GM19452 (cell line): Measurements from ENCODE around the gene SCAPER.
A peak's percentile ranks its signal among the peaks of the same experiment; 100 is the strongest.
"Not testable (repeated sequence)": the region's sequence is repeated elsewhere in the genome, so short reads cannot be mapped to it uniquely, and the experiment has no call there.

Source experiments
- ATAC-seq: cut with Tn5 transposase; IDR thresholded peaks from one replicate; pipeline ENCODE4 v1.9.1; 2021; ENCODE audit not compliant: unreplicated experiment

Gene SCAPER

DNA sequence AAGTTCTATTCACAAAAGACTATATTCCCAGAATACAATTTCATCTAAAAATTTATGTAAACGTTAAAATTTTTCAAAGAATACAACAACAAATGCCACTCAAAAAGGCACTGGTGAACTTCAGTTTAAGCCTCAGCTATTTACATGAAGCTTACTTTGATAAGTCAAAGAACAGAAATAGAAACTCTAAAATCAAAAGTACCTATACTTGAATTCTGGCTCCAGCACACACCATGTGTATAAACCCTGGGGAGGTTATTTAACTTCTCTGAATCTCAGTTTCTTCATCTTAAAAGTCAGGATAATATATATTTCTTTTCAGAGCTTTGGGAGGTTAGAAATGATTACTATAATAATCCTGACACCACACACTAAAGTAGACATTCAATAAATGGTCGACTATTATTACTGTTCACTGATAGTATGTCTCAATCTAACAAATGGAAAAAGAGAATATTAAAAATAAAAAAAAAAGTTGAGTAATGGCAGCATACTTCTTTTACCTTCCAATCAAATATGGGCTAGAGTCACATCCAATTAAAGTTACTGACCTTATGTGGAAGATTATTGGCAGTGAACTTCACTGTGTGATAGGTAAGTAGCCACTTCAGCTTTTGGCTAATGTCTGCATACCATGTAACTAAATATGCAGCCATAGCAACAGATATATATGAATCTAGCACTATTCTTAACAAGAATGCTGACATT lies 320.1 kb downstream of the SCAPER start:
- no peak for ATAC-seq

DNA sequence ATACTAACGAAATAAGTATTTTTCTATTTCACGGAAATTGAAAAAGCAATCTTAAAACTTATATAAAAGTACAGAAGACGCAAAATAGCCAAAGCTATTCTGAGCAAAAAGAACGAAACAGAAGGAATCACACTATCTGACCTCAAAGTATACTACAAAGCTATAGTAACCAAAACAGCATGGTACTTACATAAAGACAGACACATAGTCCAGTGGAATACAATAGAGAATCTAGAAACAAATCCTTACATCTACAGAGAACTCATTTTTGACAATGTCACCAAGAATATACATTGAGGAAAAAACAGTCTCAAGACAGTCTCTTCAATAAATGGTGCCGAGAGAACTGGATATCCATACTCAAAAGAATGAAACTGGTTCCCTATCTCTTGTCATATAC lies 322.6 kb downstream of the SCAPER start:
- ATAC-seq: no peak

DNA sequence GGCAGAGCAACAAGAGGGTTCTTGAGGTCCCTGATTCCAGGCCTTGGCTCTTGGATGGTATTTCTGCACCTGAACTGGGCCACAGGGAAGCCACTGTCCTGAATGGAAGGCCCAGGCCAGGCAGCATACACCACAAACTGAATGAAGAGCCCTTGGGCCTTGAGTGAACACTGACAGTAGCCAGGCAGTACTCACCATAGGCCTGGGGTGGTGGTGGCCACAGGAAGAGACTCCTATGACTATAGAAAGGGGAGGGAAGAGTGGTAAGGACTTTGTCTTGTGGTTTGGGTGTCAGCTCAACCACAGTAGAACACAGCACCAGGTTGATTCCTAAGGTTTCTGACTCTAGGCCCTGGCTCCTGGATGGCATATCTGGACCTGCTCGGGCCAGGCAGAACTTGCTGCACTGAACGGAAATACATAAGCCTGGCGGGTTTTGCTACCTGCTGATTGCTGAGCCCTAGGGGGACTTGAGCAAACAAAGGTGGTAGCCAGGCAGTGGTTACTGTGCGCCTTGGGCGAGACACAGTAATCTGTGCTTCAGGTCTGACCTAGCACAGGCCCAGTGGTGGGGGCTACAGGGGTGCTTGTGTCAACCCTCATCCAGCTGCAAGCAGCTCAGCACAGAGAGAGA lies 327.1 kb downstream of the SCAPER start:
- ATAC-seq: no peak

DNA sequence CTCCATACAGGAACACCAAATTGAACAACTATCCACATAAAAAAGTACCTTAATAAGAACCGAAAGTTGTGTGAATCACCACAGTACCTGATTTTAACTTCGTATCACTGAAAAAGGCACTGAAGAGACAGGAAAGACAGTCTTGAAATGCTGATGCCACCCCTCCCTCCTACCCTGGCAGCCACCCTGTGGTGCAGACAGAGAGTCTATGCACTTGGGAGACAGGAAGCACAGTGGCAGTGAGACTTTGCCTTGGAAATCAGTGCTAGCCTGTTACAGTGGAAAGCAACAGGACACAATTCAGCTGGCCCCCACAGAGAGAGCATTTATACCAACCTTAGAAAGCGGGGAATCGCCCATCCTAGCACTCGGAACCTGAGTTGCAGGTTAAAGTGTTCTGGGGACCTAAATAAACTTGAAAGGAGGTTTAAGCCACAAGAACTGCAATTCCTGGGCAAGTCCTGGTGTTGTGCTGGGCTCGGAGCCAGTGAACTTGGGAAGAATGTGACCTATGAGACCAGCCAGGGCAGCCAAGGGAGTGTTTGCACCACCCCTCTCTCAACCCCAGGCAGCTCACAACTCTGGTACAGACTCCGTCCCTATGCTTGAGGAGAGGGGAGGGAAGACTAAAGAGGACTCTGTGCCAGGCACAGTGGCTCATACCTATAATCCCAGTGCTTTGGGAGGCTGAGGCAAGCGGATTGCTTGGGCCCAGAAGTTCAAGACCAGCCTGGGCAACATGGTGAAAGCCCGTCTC lies 328.4 kb downstream of the SCAPER start:
- ATAC-seq: no peak

DNA sequence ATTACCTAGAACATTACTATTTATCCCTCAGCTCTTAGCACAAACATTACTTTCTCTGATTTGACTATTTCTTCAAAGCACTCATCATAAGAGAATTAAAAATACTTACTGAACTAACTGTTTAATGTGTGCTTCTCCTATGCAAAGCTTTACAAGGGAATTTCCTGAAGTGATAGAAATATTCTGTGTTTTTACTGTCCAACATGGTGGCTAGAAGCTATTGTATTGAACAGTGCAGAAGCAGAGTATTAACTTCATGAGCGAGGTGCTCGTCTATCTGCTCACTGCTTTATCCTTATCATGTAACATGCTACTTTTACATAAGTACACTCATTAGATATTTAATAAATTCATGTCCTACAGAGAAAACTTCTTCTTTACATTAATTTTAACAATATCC lies 329.5 kb downstream of the SCAPER start:
- no peak for ATAC-seq

DNA sequence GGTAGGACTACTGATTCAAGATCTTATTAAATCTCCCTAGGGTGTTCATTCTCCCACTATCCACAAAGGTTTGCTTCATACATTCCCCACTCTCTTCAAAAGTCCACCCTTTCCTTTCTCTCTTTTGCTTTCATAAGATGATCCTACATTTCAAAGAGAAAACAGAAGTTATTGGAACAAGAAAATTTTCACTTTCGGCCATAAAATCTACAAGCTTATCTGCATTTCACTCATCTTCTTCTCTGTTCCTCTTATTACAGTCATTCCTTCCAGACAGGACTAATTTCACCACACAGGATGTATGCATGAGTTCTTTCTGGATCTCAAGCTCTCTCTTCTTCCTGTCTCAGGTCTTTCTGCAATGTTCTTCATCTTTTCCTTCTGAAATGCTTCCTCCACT lies 329.9 kb downstream of the SCAPER start:
- peak; percentile 91 for ATAC-seq

DNA sequence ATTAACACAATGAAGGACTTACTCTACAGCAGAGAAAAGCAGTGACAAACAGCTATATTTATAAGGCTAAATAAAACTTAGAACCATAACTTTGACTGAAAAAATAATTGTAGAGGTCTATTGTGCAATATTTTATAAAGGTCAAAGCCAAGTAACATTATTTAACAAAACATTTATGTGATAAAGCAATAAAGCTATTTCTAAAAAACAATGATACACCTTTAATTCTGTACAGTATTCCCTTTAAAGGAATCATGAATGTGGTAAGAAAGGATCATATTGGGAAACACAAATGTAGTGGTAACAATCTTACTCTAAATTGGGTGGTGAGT lies 332.2 kb downstream of the SCAPER start:
- no peak for ATAC-seq

DNA sequence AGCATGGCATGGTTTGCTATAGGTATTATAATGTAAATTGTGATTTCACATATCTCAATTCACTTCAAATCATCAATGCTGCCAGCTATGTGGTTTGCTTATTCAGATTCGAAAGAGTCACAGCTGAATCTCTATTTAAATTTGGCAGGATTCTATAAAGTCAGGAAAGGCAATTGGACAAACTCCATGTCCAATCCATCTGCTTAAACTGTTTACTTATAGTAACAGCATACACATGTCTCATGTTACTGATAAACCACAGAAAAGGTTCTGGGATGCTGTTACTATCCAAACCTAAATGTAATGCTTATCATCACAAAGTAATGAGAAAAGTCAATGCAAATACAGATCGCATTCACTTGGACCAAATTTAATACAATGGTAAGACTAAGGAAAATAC lies 338.9 kb downstream of the SCAPER start:
- no peak for ATAC-seq

DNA sequence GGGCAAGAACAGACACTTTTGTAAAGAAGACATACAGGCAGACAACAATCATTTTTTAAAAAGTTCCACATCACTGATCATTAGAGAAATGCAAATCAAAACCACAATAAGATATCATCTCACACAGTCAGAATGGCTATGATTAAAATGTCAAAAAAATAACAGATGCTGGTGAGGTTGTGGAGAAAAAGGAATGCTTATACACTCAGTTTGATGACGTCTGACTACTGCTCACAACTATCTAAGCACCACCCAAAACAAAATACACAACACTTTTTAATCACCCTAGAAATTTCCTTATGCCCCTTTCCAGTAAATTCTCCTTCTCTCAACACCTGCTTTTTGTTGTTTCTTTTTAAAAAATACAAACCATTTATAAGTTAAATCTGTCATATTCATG lies 339.8 kb downstream of the SCAPER start:
- no peak for ATAC-seq

DNA sequence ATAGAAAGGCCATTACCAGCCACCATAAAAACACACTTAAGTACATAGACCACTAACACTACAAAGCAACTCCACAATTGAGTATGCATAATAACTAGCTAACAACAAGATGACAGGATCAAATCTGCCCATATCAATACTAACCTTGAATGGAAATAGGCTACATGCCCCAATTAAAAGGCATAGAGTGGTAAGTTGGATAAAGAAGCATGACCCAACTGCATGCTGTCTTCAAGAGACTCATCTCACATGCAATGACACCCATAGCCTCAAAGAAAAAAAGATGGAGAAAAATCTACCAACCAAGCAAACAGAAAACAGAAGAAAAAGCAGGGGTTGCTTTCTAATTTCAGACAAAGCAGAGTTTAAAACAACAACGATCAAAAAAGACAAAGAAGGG lies 349.9 kb downstream of the SCAPER start:
- ATAC-seq: no peak

DNA sequence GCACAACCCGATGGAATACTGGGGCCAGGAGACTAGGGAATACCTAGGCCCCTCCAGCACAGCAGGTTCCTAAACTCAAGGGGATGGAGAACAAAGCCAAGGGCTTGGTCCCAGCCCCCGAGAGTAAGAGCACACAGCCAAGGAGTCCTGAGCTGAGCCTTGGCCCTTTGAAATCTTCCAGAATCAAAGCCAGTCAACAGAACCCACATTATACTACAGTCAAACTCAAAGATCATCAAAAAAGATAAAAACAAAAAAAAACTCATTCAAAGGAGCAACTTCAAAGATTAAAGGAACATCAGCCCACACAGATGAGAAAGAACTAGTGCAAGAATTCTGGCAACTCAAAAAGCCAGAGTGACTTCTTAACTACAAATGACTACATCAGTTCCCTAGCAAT lies 351.6 kb downstream of the SCAPER start:
- no peak for ATAC-seq

DNA sequence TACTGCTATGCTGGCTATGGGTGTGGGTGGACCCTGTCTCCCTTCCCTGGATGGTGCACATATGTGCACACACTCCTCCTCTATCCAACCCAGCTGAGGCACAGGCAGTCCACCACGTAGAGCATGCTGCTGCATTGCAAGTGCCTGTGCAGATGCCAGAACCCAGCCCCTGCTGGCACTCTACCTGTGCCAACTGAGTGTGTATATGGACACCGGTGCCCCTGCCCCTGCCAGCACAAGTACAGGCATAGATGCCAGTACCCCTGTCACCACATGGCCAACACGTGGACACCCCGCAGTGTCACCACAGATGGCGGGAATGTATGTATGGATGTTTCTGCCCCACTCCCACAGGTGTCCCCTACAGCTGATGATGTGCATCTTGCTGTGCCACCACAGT lies 352.0 kb downstream of the SCAPER start:
- no peak for ATAC-seq

DNA sequence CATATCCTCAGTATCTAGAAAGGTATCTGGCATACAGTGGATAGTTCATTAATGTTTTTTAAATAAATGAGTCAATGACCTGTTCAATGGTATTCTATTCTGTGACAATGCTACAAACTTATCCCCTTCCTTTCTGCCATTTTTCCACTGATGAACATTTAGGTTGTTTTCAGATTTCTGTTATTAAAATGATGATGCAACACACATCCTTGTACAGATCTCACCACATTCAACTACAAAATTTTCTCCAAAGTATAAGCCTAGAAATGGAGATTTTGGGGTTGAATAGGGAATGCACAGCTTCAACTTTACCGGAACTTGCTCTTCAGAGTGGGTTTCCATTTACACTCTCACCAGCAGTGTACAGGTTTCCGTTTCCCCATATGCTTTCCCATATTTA lies 358.3 kb downstream of the SCAPER start:
- no peak for ATAC-seq

DNA sequence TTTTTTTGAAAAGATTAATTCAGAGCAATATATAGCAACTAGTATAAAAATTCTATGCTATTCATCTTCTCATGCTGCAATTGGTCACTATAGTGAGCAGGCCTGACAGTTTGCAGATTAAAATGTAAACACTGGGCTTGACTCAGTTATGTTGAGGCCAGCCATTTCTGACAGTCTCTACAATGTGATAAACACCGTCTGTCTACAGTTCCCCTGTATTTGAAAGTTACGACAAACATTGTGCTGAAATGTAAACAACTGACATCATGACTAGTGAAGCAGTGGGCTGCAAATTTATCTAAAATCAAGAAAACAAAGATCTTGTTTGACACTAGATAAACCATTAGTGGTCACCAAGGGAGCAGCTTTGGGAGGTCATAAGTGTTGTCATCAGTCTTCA lies 371.1 kb downstream of the SCAPER start:
- ATAC-seq: no peak

DNA sequence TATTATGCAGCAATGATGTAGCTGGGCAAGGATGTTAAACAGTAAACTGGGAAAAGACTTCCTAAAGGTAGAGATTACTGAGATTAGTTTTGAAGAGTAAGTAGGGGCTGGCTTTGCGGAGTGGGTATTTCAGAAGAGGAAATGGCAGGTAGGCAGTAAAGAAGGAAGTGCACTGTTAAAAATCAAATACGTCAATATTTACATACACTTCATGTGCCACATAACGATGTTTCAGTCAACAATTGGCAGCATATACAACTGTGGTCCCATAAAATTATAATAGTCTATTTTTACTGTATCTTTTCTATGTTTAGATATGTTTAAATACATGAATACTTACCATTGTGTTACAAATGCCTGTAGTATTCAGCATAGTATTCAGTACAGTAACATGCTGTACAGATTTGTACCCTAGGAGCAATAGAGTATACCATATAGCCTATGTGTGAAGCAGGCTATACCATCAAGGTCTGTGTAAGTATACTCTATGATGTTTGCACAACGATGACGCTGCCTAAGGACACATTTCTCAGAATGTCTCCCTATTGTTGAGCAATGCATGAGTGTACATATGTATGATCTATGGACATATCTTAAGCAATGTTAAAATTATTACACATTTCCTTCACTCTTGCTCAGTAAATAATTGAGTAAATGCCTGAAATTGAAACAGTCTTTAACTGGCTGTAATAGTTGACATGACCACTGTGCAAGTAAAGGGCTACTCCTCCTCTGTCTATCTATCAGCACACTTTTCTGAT lies 371.9 kb downstream of the SCAPER start:
- ATAC-seq: no peak

DNA sequence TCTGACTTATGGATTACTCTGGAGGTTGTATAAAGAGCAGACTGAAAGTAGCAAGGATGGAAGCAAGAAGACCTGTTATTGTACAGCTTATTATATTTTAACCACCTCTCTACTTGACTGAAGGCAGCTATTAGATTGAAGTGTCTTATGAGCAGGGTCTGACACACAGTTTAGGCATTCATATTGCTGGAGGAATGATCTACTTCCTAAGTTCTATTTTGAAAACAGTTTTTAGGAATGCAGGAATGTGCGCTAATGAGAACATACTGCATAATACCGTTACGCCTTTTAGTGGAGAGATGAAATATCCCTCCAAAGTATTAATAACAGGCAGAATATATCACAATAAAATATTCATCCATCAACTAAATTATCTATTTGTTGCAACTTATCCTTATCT lies 375.2 kb downstream of the SCAPER start:
- ATAC-seq: no peak

DNA sequence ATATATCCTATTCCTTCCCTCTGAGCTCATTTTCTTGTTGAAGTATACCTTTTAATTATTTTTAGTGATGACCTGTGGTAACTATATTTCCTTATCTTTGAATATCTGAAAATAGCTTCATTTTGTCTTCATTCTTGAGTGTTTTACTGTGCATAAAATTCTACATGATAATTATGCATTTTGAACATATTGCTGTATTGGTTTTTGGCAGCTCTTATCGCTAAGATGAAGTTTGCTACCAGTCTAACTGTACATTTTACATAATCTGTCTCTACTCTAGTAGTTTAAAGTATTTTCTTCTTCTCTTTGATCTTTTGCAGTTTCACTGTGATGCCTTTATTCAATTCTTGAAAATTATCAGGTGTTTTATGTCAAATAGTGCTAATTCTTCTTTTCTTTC lies 379.0 kb downstream of the SCAPER start:
- ATAC-seq: no peak

DNA sequence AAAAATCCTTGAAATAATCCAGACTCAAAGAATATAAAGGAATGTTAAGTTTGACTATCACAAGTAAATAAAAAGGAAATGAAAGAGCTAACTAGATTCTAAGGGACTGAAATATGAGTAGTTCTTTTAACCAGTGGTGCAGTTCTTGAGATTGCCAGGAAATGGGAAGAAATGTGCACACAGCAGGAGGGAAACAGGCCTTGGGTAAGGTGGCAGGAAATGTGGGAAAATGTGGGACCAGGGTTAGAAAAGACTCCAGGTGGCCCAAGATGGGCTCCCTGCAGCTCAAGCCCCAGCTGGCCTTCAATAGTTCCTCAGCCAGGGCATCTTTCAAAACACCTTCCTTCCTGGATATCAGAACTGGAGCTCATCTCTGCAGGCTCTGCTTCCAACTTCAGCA lies 387.2 kb downstream of the SCAPER start:
- no peak for ATAC-seq

DNA sequence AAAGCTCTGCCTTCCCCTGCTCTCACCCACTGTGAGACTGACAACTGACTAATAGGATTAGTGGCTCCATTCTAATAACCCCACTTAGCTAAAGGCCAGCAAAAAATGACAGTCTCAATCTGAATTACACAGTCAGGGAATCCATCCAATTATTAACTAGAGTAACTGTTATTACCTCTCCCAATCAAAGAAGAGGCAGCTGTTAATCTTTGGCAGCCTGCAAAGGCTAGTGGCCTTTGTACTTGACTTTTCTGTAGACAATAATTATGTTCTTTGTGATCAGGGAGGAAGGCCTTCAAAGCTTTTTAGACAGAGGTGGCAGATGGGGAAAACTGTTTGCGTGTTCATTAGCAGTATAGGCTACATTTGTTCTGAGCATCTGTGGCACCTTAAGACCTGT lies 390.9 kb downstream of the SCAPER start:
- ATAC-seq: no peak

DNA sequence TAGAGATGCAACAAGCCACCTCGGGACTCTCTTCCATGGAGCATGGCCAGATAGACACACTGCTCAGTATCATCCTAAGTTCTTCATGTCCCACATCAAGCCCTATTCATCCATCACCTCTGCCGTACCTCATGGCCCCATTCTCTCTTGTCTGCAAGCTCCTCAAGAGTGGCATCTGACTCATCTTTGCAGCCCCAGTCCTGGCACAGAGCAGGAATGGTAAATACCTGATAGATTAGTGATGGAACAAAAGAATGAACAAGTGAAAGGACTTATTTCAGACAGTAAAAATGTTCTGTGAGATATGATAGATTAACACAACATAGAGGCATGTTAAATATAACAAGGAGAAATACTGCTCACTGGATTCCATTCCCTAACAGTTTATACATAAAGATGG lies 392.2 kb downstream of the SCAPER start:
- ATAC-seq: no peak

DNA sequence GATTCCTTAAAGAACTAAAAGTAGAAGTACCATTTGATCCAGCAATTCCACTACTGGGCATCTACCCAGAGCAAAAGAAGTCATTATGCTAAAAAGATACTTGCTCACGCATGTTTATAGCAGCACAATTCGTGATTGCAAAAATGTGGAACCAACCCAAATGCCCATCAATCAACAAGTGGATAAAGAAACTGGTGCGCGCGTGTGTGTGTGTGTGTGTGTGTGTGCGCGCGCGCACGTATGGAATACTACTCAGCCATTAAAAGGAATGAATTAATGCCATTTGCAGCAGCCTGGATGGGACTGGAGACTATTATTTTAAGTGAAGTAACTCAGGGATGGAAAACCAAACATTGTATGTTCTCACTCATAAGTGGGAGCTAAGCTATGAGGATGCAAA lies 394.5 kb downstream of the SCAPER start:
- not testable (repeated sequence) for ATAC-seq

DNA sequence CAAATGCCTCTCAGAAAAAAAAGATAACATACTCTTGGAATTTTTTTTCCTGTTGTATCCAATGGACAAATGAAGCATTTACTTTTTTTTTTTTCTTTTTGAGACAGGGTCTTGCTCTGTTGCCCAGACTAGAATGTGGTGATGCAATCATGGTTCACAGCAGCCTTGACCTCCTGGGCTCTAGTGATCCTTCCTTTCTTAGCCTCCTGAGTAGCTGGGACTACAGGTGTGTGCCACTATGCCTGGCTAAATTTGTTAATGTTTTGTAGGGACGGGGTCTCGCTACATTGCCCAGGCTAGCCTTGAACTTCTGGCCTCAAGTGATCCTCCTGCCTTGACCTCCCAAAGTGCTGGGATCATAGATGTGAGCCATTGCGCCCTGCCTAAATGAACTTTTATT lies 401.3 kb downstream of the SCAPER start:
- ATAC-seq: no peak
